RPMI7951 (cell line): ENCODE measurements around the gene CACNA1C. TPM values are rescaled to one million over a fixed set of nuclear protein-coding genes. Genes with fewer than 3 reads are reported as not detected.
A peak's percentile ranks its signal among the peaks of the same experiment; 100 is the strongest.
"Not testable (repeated sequence)": the region's sequence is repeated elsewhere in the genome, so short reads cannot be mapped to it uniquely, and the experiment has no call there.

Source experiments
- DNase-seq: peaks from one replicate; pipeline ENCODE4 v3.0.0-alpha.2; 2012; ENCODE audit warnings: low read depth
- total RNA-seq: library from RNA; depleted of rRNA; stranded (reverse); fragments of >200 nt; shearing (Covaris generic); gene quantifications from 2 replicates; pipeline ENCODE4 v1.2.3, GENCODE V29; 2014

CACNA1C gene
- total RNA-seq, 1 experiment from 2014 or later, result 1.6 TPM

GRCh38 chr12:2683283-2684025, 630.7 kb downstream of the CACNA1C start:
- DNase-seq, result peak; percentile 8

- not testable (repeated sequence) for DNase-seq
Observed at GRCh38 chr12:2684026-2684325, 631.2 kb downstream of the CACNA1C start.

- DNase-seq, result peak; percentile 19
Observed at GRCh38 chr12:2685620-2686279, 633.0 kb downstream of the CACNA1C start.

GRCh38 chr12:2686280-2686646, 633.5 kb downstream of the CACNA1C start:
- DNase-seq, result no peak

- no peak for DNase-seq
Observed at GRCh38 chr12:2687058-2687457, 634.3 kb downstream of the CACNA1C start.

GRCh38 chr12:2687726-2688125, 634.9 kb downstream of the CACNA1C start:
- DNase-seq, result no peak

- no peak for DNase-seq
Observed at GRCh38 chr12:2688381-2688931, 635.7 kb downstream of the CACNA1C start.

GRCh38 chr12:2689393-2689792, 636.6 kb downstream of the CACNA1C start:
- DNase-seq, result no peak

- no peak for DNase-seq
Observed at GRCh38 chr12:2689879-2690278, 637.1 kb downstream of the CACNA1C start.

- no peak for DNase-seq
Observed at GRCh38 chr12:2690348-2691005, 637.7 kb downstream of the CACNA1C start.

GRCh38 chr12:2691006-2691344, 638.2 kb downstream of the CACNA1C start:
- peak; percentile 2 for DNase-seq

- DNase-seq, result no peak
Observed at GRCh38 chr12:2691345-2692071, 638.7 kb downstream of the CACNA1C start.

- DNase-seq, result no peak
Observed at GRCh38 chr12:2692080-2692479, 639.3 kb downstream of the CACNA1C start.

GRCh38 chr12:2693244-2693860, 640.6 kb downstream of the CACNA1C start:
- no peak for DNase-seq

- no peak for DNase-seq
Observed at GRCh38 chr12:2693980-2694610, 641.3 kb downstream of the CACNA1C start.

- DNase-seq, result no peak
Observed at GRCh38 chr12:2696136-2696535, 643.3 kb downstream of the CACNA1C start.

- no peak for DNase-seq
Observed at GRCh38 chr12:2697057-2697800, 644.4 kb downstream of the CACNA1C start.

GRCh38 chr12:2698566-2698965, 645.8 kb downstream of the CACNA1C start:
- no peak for DNase-seq

GRCh38 chr12:2710701-2711100, 657.9 kb downstream of the CACNA1C start:
- DNase-seq, result no peak

- no peak for DNase-seq
Observed at GRCh38 chr12:2719392-2719791, 666.6 kb downstream of the CACNA1C start.

GRCh38 chr12:2722806-2723205, 670.0 kb downstream of the CACNA1C start:
- DNase-seq, result peak; percentile 38
